Brain microvascular endothelial cell (primary cell): ENCODE data around the gene SORBS1.
A peak's percentile ranks its signal among the peaks of the same experiment; 100 is the strongest.

Experiments
- DNase-seq: peaks from one replicate; pipeline ENCODE4 v3.0.0-alpha.2; 2020
- H3K27ac ChIP-seq: fragments of 250-450 bp; sonication (Bioruptor Pico); 2 replicates; pipeline ENCODE4 v1.5.1; 2020; ENCODE audit warnings: mild to moderate bottlenecking, moderate library complexity
- H3K27me3 ChIP-seq: fragments of 250-450 bp; sonication (Bioruptor Pico); replicated peaks from 2 replicates; pipeline ENCODE4 v1.5.1; 2020; ENCODE audit warnings: mild to moderate bottlenecking
- H3K36me3 ChIP-seq: fragments of 250-450 bp; sonication (Bioruptor Pico); replicated peaks from 2 replicates; pipeline ENCODE4 v1.5.1; 2020; ENCODE audit warnings: mild to moderate bottlenecking
- H3K4me3 ChIP-seq: 2 replicates; pipeline ENCODE4 v1.5.1; 2011; ENCODE audit warnings: low read depth, mild to moderate bottlenecking, control low read depth, low read length, moderate library complexity
- CTCF ChIP-seq: IDR thresholded peaks from 2 replicates; pipeline ENCODE4 v1.5.1; 2011; ENCODE audit warnings: low read depth, mild to moderate bottlenecking, moderate library complexity, low read length, control low read depth, inconsistent platforms; ENCODE audit errors: missing control alignments
- in situ Hi-C: cut with HindIII; loops from 2 replicates; pipeline ENCODE4 v1.10.0; 2017; ENCODE audit warnings: low sequenced_read_pairs, low pct_ligation_motif_present

SORBS1 gene

GRCh38 chr10:95508730-95509129, 52.4 kb downstream of the SORBS1 start:
- Histone ChIP-seq H3K27me3 (no peaks in the 10 kb centered on the region), H3K27ac (no peak overlapping the region), H3K36me3 (no peaks in the 10 kb centered on the region), H3K4me3 (no peak overlapping the region)
- in situ Hi-C loops: no loop called here
- TF ChIP-seq CTCF: no peak
- peak; percentile 18 for DNase-seq

DNA sequence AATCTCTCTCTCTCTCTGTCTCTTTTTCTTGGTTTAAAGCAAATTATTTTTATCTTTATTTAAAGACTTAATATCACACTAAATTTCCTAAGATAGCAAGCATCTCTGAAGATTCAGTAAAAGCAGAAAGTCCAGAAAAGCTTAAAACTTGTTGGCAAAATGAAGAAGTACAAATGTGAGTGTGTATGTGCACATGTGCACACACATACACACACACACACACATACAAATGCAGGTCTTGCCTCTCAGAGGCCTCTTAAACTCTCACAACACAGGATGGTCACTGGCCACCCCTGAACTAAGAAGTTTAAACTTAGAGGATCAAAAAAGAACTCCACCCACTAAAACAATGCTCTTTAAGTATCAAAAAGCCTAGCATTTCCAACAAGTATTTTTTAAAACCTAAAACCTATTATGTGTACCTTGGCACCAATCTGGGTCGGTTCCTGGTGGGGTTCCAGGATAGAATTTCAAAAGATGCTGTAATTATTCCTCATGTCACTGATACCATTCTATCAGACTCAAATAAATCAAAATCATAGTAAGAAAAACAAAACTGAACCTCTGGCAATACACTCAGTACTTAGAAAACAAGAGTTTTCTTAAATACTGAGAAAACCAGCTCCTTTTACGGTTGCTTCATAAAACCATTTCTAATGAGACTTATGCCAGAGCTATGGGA, 55.0 kb downstream of the SORBS1 start:
- in situ Hi-C loops: no loop called here
- Histone ChIP-seq H3K27me3 (no peaks in the 10 kb centered on the region), H3K36me3 (no peaks in the 10 kb centered on the region), H3K4me3 (no peak overlapping the region), H3K27ac (no peak overlapping the region)
- no peak for DNase-seq
- TF ChIP-seq CTCF: no peak

GRCh38 chr10:95505641-95506040, 55.5 kb downstream of the SORBS1 start:
- TF ChIP-seq CTCF: no peak

GRCh38 chr10:95505084-95505610, 56.0 kb downstream of the SORBS1 start:
- Histone ChIP-seq H3K36me3 (no peaks in the 10 kb centered on the region), H3K27me3 (no peaks in the 10 kb centered on the region), H3K27ac (no peak overlapping the region), H3K4me3 (no peak overlapping the region)
- no peak for TF ChIP-seq CTCF
- no peak for DNase-seq
- in situ Hi-C loops: no loop called here

More at GRCh38 chr10:95505641-95506040, 55.5 kb downstream of the SORBS1 start:
- DNase-seq: no peak
- H3K27ac ChIP-seq: no peak overlapping the region
- no peaks in the 10 kb centered on the region for H3K36me3 ChIP-seq
- in situ Hi-C loops: no loop called here
- H3K27me3 ChIP-seq: no peaks in the 10 kb centered on the region
- no peak overlapping the region for H3K4me3 ChIP-seq

GRCh38 chr10:95504246-95504691, 56.9 kb downstream of the SORBS1 start:
- no peaks in the 10 kb centered on the region for H3K36me3 ChIP-seq
- no peaks in the 10 kb centered on the region for H3K27me3 ChIP-seq
- no peak overlapping the region for H3K27ac ChIP-seq
- H3K4me3 ChIP-seq: no peak overlapping the region
- TF ChIP-seq CTCF: no peak
- no peak for DNase-seq
- in situ Hi-C loops: no loop called here

GRCh38 chr10:95503526-95503925, 57.6 kb downstream of the SORBS1 start:
- Histone ChIP-seq H3K4me3 (no peak overlapping the region), H3K27ac (no peak overlapping the region), H3K27me3 (no peaks in the 10 kb centered on the region), H3K36me3 (no peaks in the 10 kb centered on the region)
- DNase-seq: no peak
- in situ Hi-C loops: no loop called here
- TF ChIP-seq CTCF: no peak
